ENCODE results near the gene CD1B.

DNA sequence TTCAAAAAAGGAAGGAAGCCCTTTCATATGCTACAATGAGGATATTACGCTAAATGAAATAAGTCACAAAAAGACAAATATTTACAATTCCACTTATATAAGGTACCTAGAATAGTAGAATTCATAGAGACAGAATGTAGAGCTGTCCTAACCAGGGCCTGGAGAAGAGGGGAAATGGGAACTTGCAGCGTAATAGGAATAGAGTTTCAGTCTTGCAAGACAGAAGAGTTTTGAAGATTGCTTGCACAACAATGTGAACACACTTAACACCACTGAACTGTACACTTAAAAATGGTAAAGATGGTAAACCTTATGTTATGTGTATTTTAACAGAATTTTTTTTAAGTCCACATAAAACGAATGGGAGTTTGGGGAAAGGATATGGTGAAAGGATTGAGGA lies 2.9 kb downstream of the CD1B start:
- TF ChIP-seq, protein P1, sequence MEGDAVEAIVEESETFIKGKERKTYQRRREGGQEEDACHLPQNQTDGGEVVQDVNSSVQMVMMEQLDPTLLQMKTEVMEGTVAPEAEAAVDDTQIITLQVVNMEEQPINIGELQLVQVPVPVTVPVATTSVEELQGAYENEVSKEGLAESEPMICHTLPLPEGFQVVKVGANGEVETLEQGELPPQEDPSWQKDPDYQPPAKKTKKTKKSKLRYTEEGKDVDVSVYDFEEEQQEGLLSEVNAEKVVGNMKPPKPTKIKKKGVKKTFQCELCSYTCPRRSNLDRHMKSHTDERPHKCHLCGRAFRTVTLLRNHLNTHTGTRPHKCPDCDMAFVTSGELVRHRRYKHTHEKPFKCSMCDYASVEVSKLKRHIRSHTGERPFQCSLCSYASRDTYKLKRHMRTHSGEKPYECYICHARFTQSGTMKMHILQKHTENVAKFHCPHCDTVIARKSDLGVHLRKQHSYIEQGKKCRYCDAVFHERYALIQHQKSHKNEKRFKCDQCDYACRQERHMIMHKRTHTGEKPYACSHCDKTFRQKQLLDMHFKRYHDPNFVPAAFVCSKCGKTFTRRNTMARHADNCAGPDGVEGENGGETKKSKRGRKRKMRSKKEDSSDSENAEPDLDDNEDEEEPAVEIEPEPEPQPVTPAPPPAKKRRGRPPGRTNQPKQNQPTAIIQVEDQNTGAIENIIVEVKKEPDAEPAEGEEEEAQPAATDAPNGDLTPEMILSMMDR (IDR thresholded peaks at IDR 0.05): no peak
- TF ChIP-seq POLR2A (IDR thresholded peaks at IDR 0.05): no peak
